HL-60/S4 treated with phorbol 12-myristate 13-acetate at 8.2 ng/mL for 4 days and 3 days (cell line): Measurements from ENCODE around the gene TP53I13.

Source experiments
- in situ Hi-C: fragments of 300-500 bp; cut with MboI; formaldehyde crosslinking; loops from 2 replicates; pipeline ENCODE4 v1.15.0; 2022; ENCODE audit warnings: low sequenced_read_pairs

TP53I13 gene

GRCh38 chr17:29592850-29593551, 24.5 kb downstream of the TP53I13 start, which contains the start of gene ANKRD13B:
TSS of gene ANKRD13B (plus strand) at chr17:29593132. CDS start at chr17:29593622, 490 bp downstream.
- in situ Hi-C loops: no loop called here

GRCh38 chr17:29593591-29594518, 25.4 kb downstream of the TP53I13 start:
- in situ Hi-C loops: no loop called here

GRCh38 chr17:29594519-29595090, 26.1 kb downstream of the TP53I13 start:
- in situ Hi-C loops: no loop called here

- in situ Hi-C loops: no loop called here
These were observed 26.8 kb downstream of the TP53I13 start for GRCh38 chr17:29595107-29595942.

- in situ Hi-C loops: no loop called here
These were observed 27.7 kb downstream of the TP53I13 start for GRCh38 chr17:29595943-29596774.

- in situ Hi-C loops: no loop called here
These were observed 28.3 kb downstream of the TP53I13 start for GRCh38 chr17:29596811-29597210.

GRCh38 chr17:29597361-29598172, 29.1 kb downstream of the TP53I13 start:
- in situ Hi-C loops: no loop called here

GRCh38 chr17:29603109-29603674, 34.7 kb downstream of the TP53I13 start:
- in situ Hi-C loops: no loop called here

GRCh38 chr17:29607557-29608195, 39.2 kb downstream of the TP53I13 start:
- in situ Hi-C loops: no loop called here

GRCh38 chr17:29608986-29609385, 40.5 kb downstream of the TP53I13 start:
- in situ Hi-C loops: no loop called here

GRCh38 chr17:29610395-29610794, 41.9 kb downstream of the TP53I13 start:
- in situ Hi-C loops: no loop called here

GRCh38 chr17:29611351-29612093, 43.0 kb downstream of the TP53I13 start:
- in situ Hi-C loops: no loop called here

- in situ Hi-C loops: no loop called here
These were observed 43.5 kb downstream of the TP53I13 start for GRCh38 chr17:29612094-29612403.

- in situ Hi-C loops: no loop called here
These were observed 44.1 kb downstream of the TP53I13 start for GRCh38 chr17:29612404-29613280.

GRCh38 chr17:29613352-29613837, 44.9 kb downstream of the TP53I13 start:
- in situ Hi-C loops: no loop called here

- in situ Hi-C loops: no loop called here
These were observed 45.4 kb downstream of the TP53I13 start for GRCh38 chr17:29613856-29614255.
